Panc1 (cell line): ENCODE results near the gene CITED2.

Experiments used
- CTCF ChIP-seq: fragments of 450-650 bp; IDR thresholded peaks from 2 replicates; pipeline ENCODE4 v1.5.1; 2017; ENCODE audit warnings: mild to moderate bottlenecking
- POLR2AphosphoS5 ChIP-seq: IDR thresholded peaks from 2 replicates; pipeline ENCODE4 v1.6.1; 2012; ENCODE audit warnings: mild to moderate bottlenecking, low read depth, low read length, moderate library complexity
- REST ChIP-seq, 2 experiments: IDR thresholded peaks; 2 replicates each; pipeline ENCODE4 v1.6.1; 2011 to 2012; ENCODE audit warnings: low read depth in 2 of 2, control low read depth in 1 of 2, low read length in 1 of 2, mild to moderate bottlenecking in 1 of 2, moderate library complexity in 1 of 2; ENCODE audit not compliant: insufficient read depth in 1 of 2
- SIN3A ChIP-seq: IDR thresholded peaks from 2 replicates; pipeline ENCODE4 v1.6.1; 2012; ENCODE audit warnings: low read depth, mild to moderate bottlenecking, low read length, moderate library complexity, borderline replicate concordance; ENCODE audit not compliant: insufficient read depth
- TCF7L2 ChIP-seq: IDR thresholded peaks from 2 replicates; pipeline ENCODE4 v1.6.1; 2011; ENCODE audit warnings: mild to moderate bottlenecking, low read depth, low read length, inconsistent platforms

- no peak for TF ChIP-seq POLR2AphosphoS5
- no peak for TF ChIP-seq CTCF
- no peak for TF ChIP-seq REST (IDR thresholded peaks at IDR 0.05; ENCODE audit: insufficient read depth in 1 of 2, low read depth in 2 of 2, low read length in 1 of 2)
- TF ChIP-seq SIN3A, result no peak
- no peak for TF ChIP-seq TCF7L2
Observed at GRCh38 chr6:139344186-139344963, 30.1 kb downstream of the CITED2 start.
